ENCODE data around the gene C19orf47. TPM values are rescaled to one million over a fixed set of nuclear protein-coding genes. Genes with fewer than 3 reads are reported as not detected.
"Not testable (repeated sequence)": the region's sequence is repeated elsewhere in the genome, so short reads cannot be mapped to it uniquely, and the experiment has no call there.

C19orf47 gene
- total RNA-seq, 4 donors from 2014 or later: 12.3 to 16.5 (median 13.8) TPM

GRCh38 chr19:40337107-40337506, 11.1 kb downstream of the C19orf47 start:
- Histone ChIP-seq H3K36me3 (peaks cover 0 to 21% (median 9%) of the 10 kb centered on the region in 4 donors), H3K27me3 (no peaks in the 10 kb centered on the region), H3K9me3 (no peaks in the 10 kb centered on the region), H3K4me3 (no peak overlapping the region), H3K4me1 (no peaks in the 10 kb centered on the region), H3K27ac (no peak overlapping the region)
- WGBS, 2 donors (ENCODE audit: low coverage in 1 of 2): 89 to 100% methylated on average over 1 to 2 of the region's 2 CpGs
- intact Hi-C loops (cut with DNase I; ENCODE audit: low total_unique reads): no loop called here
- DNase-seq: no peak
- in situ Hi-C loops (cut with MboI; ENCODE audit: low pct_ligation_motif_present in 1 of 4, low pct_unique_long_range_greater_than_20kb in 1 of 4, low sequenced_read_pairs in 3 of 4): no loop called here
- TF ChIP-seq POLR2A (IDR thresholded peaks at IDR 0.05) (no peak), CTCF (IDR thresholded peaks at IDR 0.05) (no peak), POLR2AphosphoS5 (IDR thresholded peaks at IDR 0.05) (no peak), EP300 (IDR thresholded peaks at IDR 0.05; ENCODE audit: low read depth) (no peak)

- Histone ChIP-seq H3K36me3 (peaks cover 0 to 26% (median 12%) of the 10 kb centered on the region in 4 donors), H3K27ac (no peak overlapping the region), H3K27me3 (no peaks in the 10 kb centered on the region), H3K4me1 (no peaks in the 10 kb centered on the region), H3K9me3 (no peaks in the 10 kb centered on the region), H3K4me3 (no peak overlapping the region)
- in situ Hi-C loops (cut with MboI; ENCODE audit: low pct_ligation_motif_present in 1 of 4, low pct_unique_long_range_greater_than_20kb in 1 of 4, low sequenced_read_pairs in 3 of 4) (no loop called here), intact Hi-C loops (cut with DNase I; ENCODE audit: low total_unique reads) (no loop called here)
- WGBS, 2 donors (ENCODE audit: low coverage in 1 of 2): 94% methylated on average over 2 of the region's 2 CpGs; no CpG with 5 or more reads in 1 of the 2 donors
- TF ChIP-seq CTCF (IDR thresholded peaks at IDR 0.05) (no peak), POLR2A (IDR thresholded peaks at IDR 0.05) (no peak), EP300 (IDR thresholded peaks at IDR 0.05; ENCODE audit: low read depth) (no peak), POLR2AphosphoS5 (IDR thresholded peaks at IDR 0.05) (no peak)
- DNase-seq: no peak
Observed at GRCh38 chr19:40336601-40336900, 11.6 kb downstream of the C19orf47 start.

- intact Hi-C loops (cut with DNase I; ENCODE audit: low total_unique reads): no loop called here
- WGBS, 2 donors (ENCODE audit: low coverage in 1 of 2): 93% methylated on average over 15 of the region's 15 CpGs; no CpG with 5 or more reads in 1 of the 2 donors
- no peak for TF ChIP-seq EP300 (IDR thresholded peaks at IDR 0.05; ENCODE audit: low read depth)
- TF ChIP-seq POLR2AphosphoS5 (IDR thresholded peaks at IDR 0.05): no peak
- no peak for TF ChIP-seq CTCF (IDR thresholded peaks at IDR 0.05)
- no peak for TF ChIP-seq POLR2A (IDR thresholded peaks at IDR 0.05)
- Histone ChIP-seq H3K27ac (no peak overlapping the region), H3K4me1 (no peaks in the 10 kb centered on the region), H3K4me3 (no peak overlapping the region), H3K9me3 (no peaks in the 10 kb centered on the region), H3K36me3 (peaks cover 0 to 31% (median 14%) of the 10 kb centered on the region in 4 donors), H3K27me3 (no peaks in the 10 kb centered on the region)
- in situ Hi-C loops (cut with MboI; ENCODE audit: low pct_ligation_motif_present in 1 of 4, low pct_unique_long_range_greater_than_20kb in 1 of 4, low sequenced_read_pairs in 3 of 4): no loop called here
- DNase-seq: no peak
Observed at GRCh38 chr19:40335855-40336600, 12.2 kb downstream of the C19orf47 start.

GRCh38 chr19:40335101-40335500, 13.1 kb downstream of the C19orf47 start:
- in situ Hi-C loops (cut with MboI; ENCODE audit: low pct_ligation_motif_present in 1 of 4, low pct_unique_long_range_greater_than_20kb in 1 of 4, low sequenced_read_pairs in 3 of 4) (no loop called here), intact Hi-C loops (cut with DNase I; ENCODE audit: low total_unique reads) (no loop called here)
- Histone ChIP-seq H3K27ac (no peak overlapping the region), H3K9me3 (no peaks in the 10 kb centered on the region), H3K36me3 (peaks cover 0 to 35% (median 14%) of the 10 kb centered on the region in 4 donors), H3K4me1 (no peaks in the 10 kb centered on the region), H3K4me3 (no peak overlapping the region), H3K27me3 (no peaks in the 10 kb centered on the region)
- DNase-seq: no peak
- TF ChIP-seq POLR2AphosphoS5 (IDR thresholded peaks at IDR 0.05): no peak

- H3K27me3 ChIP-seq; H3K27ac ChIP-seq; in situ Hi-C loops (cut with MboI; ENCODE audit: low pct_ligation_motif_present in 1 of 4, low pct_unique_long_range_greater_than_20kb in 1 of 4, low sequenced_read_pairs in 3 of 4); H3K9me3 ChIP-seq; intact Hi-C loops (cut with DNase I; ENCODE audit: low total_unique reads); H3K4me3 ChIP-seq; DNase-seq; H3K4me1 ChIP-seq: not testable (repeated sequence)
- 93 to 100% methylated on average over 5 to 6 of the region's 6 CpGs for WGBS, 2 donors (ENCODE audit: low coverage in 1 of 2)
- peaks cover 0 to 38% (median 15%) of the 10 kb centered on the region in 4 donors for H3K36me3 ChIP-seq
Observed at GRCh38 chr19:40333083-40333482, 15.1 kb downstream of the C19orf47 start.
